Sigmoid colon (tissue), 7 donors: ENCODE data around the gene MTFMT. TPM values are rescaled to one million over a fixed set of nuclear protein-coding genes. Genes with fewer than 3 reads are reported as not detected.

Experiments used
- DNase-seq: peaks from one replicate; pipeline ENCODE4 v3.0.0-alpha.2; 2019
- H3K27ac ChIP-seq, 4 donors: fragments of 200-600 bp; sonication (generic); one replicate each; pipeline ENCODE4 v1.5.1; 2016 to 2019; ENCODE audit warnings: mild to moderate bottlenecking in 1 of 4
- H3K27me3 ChIP-seq, 3 donors: fragments of 200-600 bp; sonication (generic); one replicate each; pipeline ENCODE4 v1.5.1; 2019; ENCODE audit warnings: mild to moderate bottlenecking in 1 of 3
- H3K36me3 ChIP-seq, 4 donors: fragments of 200-600 bp; sonication (generic); one replicate each; pipeline ENCODE4 v1.5.1; 2016 to 2019
- H3K4me1 ChIP-seq, 4 donors: fragments of 200-600 bp; sonication (generic); one replicate each; pipeline ENCODE4 v1.5.1; 2017 to 2019
- H3K4me3 ChIP-seq, 4 donors: fragments of 200-600 bp; sonication (generic); one replicate each; pipeline ENCODE4 v1.5.1; 2017 to 2019; ENCODE audit warnings: mild to moderate bottlenecking in 2 of 4, moderate library complexity in 1 of 4
- H3K9me3 ChIP-seq, 4 donors: fragments of 200-600 bp in 3 of 4; sonication (generic) in 3 of 4; one replicate each; pipeline versions ENCODE4 v1.5.1 to v1.6.1; 2013 to 2019
- EP300 ChIP-seq, 4 donors: sonication (generic); formaldehyde crosslinking; IDR thresholded peaks; one replicate each; pipeline ENCODE4 v1.6.1; 2017; ENCODE audit warnings: antibody characterized with exemption in 4 of 4
- POLR2A ChIP-seq, 2 donors: fragments of 450-650 bp; IDR thresholded peaks; one replicate each; pipeline ENCODE4 v1.6.1; 2016; ENCODE audit warnings: antibody characterized with exemption in 2 of 2, mild to moderate bottlenecking in 2 of 2, moderate library complexity in 2 of 2
- POLR2AphosphoS5 ChIP-seq, 4 donors: sonication (generic); formaldehyde crosslinking; IDR thresholded peaks; one replicate each; pipeline ENCODE4 v1.6.1; 2017; ENCODE audit warnings: antibody characterized with exemption in 4 of 4
- WGBS, 2 donors: extraction: QIAGEN DNeasy Blood & Tissue Kit; methylation state at CpG; one replicate each; pipeline ENCODE4 v1.1.7; 2013; 5-methylcytosine and 5-hydroxymethylcytosine counted together
- intact Hi-C: fragments of 100-400 bp; cut with DNase I; formaldehyde crosslinking; loops from one replicate; pipeline ENCODE4 v1.15.1; 2023
- polyA plus RNA-seq, 3 donors: library from polyadenylated mRNA; stranded (reverse); fragments of 200-250 nt; gene quantifications; one replicate each; pipeline ENCODE4 v1.2.3, GENCODE V29; 2013
- total RNA-seq, 4 donors: library from RNA; depleted of rRNA; stranded (reverse); fragments of >200 nt; gene quantifications; one replicate each; pipeline ENCODE4 v1.1.0, GENCODE V29; 2016
- TF ChIP-seq, protein P1 (sequence below), 4 experiments: fragments of 450-650 bp in 3 of 4; fragments of 200-600 bp in 1 of 4; IDR thresholded peaks; one replicate each; pipeline ENCODE4 v1.5.1; 2016 to 2019; ENCODE audit warnings: antibody characterized with exemption in 4 of 4, mild to moderate bottlenecking in 3 of 4, moderate library complexity in 2 of 4
- donor health status: healthy with polysubstance abuse.
- donor health status: Bipolar disorder and iron deficiency.
- donor health status: healthy.

The MTFMT gene
- total and polyA plus RNA-seq, 7 donors: 10.7 to 43.6 (median 31.3) TPM

DNA sequence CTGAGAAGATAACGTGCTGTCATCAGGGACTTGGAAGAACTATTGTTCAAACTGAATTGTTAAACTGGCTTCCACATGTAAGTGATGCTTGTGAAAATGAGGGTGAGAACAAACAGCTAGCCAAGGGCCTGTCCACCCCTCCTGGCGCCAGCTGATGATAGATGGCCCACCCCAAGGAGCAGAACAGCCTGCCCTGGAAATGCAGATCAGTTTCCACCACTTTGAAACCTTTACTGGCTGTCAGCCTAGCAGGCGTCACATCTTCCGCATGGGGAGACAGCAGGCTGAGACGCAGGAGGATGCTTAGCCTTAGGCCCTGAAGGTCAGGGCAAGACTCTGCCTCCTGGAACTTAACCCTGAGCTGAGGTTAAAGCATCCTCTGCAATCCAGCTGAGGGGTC, 9.4 kb upstream of the MTFMT start:
- no peaks in the 10 kb centered on the region for H3K36me3 ChIP-seq
- intact Hi-C loops: no loop called here
- WGBS, 2 donors: 79 to 88% methylated on average over 5 of the region's 5 CpGs
- H3K4me1 ChIP-seq: peaks cover 0 to 13% (median 5%) of the 10 kb centered on the region in 4 donors
- H3K9me3 ChIP-seq: no peaks in the 10 kb centered on the region
- no peak overlapping the region for H3K4me3 ChIP-seq
- H3K27ac ChIP-seq: no peak overlapping the region
- DNase-seq: no peak
- no peak for TF ChIP-seq POLR2A (IDR thresholded peaks at IDR 0.05)
- TF ChIP-seq POLR2AphosphoS5 (IDR thresholded peaks at IDR 0.05): no peak
- TF ChIP-seq, protein P1, sequence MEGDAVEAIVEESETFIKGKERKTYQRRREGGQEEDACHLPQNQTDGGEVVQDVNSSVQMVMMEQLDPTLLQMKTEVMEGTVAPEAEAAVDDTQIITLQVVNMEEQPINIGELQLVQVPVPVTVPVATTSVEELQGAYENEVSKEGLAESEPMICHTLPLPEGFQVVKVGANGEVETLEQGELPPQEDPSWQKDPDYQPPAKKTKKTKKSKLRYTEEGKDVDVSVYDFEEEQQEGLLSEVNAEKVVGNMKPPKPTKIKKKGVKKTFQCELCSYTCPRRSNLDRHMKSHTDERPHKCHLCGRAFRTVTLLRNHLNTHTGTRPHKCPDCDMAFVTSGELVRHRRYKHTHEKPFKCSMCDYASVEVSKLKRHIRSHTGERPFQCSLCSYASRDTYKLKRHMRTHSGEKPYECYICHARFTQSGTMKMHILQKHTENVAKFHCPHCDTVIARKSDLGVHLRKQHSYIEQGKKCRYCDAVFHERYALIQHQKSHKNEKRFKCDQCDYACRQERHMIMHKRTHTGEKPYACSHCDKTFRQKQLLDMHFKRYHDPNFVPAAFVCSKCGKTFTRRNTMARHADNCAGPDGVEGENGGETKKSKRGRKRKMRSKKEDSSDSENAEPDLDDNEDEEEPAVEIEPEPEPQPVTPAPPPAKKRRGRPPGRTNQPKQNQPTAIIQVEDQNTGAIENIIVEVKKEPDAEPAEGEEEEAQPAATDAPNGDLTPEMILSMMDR (IDR thresholded peaks at IDR 0.05): no peak
- no peak for TF ChIP-seq EP300 (IDR thresholded peaks at IDR 0.05)
- H3K27me3 ChIP-seq: no peaks in the 10 kb centered on the region

DNA sequence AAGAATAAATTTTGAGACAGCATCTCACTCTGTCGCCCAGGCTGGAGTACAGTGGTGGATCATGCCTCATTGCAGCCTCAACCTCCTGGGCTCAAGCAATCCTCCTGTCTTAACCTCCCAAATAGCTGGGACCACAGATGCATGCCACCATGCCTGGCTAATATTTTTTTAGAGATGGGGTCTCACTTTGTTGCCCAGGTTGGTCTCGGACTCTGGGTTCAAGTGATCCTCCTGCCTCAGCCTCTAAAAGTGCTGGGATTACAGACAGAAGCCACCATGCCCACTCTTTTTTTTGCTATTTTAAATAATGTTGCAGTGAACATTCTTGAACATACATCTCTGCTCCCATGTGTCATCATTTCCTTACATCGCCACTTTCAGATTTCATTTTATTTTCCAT, 9.0 kb upstream of the MTFMT start:
- H3K27ac ChIP-seq: no peak overlapping the region
- 96% methylated on average over 3 of the region's 3 CpGs for WGBS, 2 donors
- no peak overlapping the region for H3K4me3 ChIP-seq

DNA sequence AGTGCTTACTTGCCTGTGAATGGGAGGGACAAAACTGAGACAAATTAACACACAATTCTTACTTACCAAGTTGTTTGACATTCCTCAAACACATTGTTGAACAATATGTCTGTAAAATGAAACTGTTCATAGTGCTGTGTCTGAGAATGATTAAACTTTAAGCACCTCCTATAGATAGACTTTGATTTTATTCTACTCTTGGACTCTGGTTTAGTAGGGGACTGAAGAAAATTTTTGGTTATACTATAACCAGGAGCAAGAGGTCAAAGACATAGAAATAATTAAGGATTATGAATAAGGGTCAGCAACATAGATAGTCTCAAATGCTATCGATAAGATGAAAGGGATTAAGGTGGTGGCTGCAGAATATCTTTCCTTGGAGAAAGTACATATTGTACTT, 7.9 kb upstream of the MTFMT start:
- H3K27ac ChIP-seq: no peak overlapping the region
- H3K4me1 ChIP-seq: peaks cover 0 to 12% (median 9%) of the 10 kb centered on the region in 4 donors
- intact Hi-C loops: no loop called here
- TF ChIP-seq POLR2AphosphoS5 (IDR thresholded peaks at IDR 0.05): no peak
- DNase-seq: no peak
- H3K9me3 ChIP-seq: no peaks in the 10 kb centered on the region
- H3K27me3 ChIP-seq: no peaks in the 10 kb centered on the region
- 23 to 71% methylated on average over 1 of the region's 1 CpG for WGBS, 2 donors
- no peaks in the 10 kb centered on the region for H3K36me3 ChIP-seq
- no peak overlapping the region for H3K4me3 ChIP-seq

More for the DNA sequence above, 9.0 kb upstream of the MTFMT start:
- peaks cover 0 to 16% (median 9%) of the 10 kb centered on the region in 4 donors for H3K4me1 ChIP-seq
- no peaks in the 10 kb centered on the region for H3K9me3 ChIP-seq
- no peaks in the 10 kb centered on the region for H3K36me3 ChIP-seq
- DNase-seq: no peak
- intact Hi-C loops: no loop called here
- H3K27me3 ChIP-seq: no peaks in the 10 kb centered on the region
- TF ChIP-seq EP300 (IDR thresholded peaks at IDR 0.05) (no peak), POLR2AphosphoS5 (IDR thresholded peaks at IDR 0.05) (no peak), POLR2A (IDR thresholded peaks at IDR 0.05) (no peak)
- TF ChIP-seq, protein P1 (IDR thresholded peaks at IDR 0.05): no peak

DNA sequence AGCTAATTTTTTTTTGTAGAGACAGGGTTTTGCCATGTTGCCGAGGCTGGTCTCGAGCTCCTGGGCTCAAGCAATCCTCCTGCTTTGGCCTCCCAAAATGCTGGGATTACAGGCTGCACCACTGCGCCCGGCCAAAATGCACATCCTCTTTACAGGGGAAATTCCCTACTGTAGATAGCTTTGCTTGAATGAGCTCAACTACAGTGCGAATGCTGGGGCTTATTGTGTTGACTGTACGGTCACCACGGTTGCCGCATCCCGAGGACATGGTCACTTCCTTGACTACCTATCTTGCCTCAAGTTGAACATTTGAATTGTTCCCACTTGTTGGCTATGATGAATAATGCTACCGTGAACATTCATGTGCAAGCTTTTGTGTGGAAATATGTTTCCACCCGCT, 5.3 kb upstream of the MTFMT start:
- TF ChIP-seq EP300 (IDR thresholded peaks at IDR 0.05) (no peak), POLR2AphosphoS5 (IDR thresholded peaks at IDR 0.05) (no peak), POLR2A (IDR thresholded peaks at IDR 0.05) (no peak)
- TF ChIP-seq, protein P1 (IDR thresholded peaks at IDR 0.05): no peak
- intact Hi-C loops: no loop called here
- Histone ChIP-seq H3K36me3 (no peaks in the 10 kb centered on the region), H3K27ac (no peak overlapping the region), H3K4me3 (no peak overlapping the region), H3K4me1 (peaks cover 0 to 12% (median 9%) of the 10 kb centered on the region in 4 donors), H3K9me3 (no peaks in the 10 kb centered on the region), H3K27me3 (no peaks in the 10 kb centered on the region)
- DNase-seq: no peak
- 91 to 92% methylated on average over 11 of the region's 11 CpGs for WGBS, 2 donors

DNA sequence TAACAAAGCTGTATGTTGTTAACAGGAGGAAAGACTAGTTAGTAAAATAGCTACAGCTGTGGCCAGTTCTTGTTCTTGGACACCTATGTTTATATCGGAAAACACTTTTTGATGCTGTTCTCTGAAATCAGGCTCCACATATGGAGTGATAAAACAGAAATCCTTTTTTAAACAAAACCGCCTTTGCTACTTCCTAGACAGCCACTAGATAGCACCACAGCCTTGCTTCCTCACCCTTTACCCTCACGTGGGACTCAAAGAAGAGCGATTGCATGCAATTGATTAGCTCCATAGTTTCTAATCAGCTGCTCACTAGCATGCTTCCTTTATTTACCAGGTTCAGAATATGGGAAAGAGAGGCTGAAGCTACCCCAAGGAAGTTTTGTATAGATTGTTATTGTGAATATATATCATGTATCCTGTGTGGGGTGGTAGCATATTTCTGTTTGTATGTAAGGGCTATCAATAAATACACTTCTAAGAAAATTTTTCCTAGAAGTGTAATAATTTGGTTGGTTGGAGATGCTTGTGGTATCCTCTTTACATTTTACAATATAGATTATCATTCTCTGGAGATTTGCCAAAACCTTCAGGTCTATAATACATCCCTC, 4.3 kb upstream of the MTFMT start:
- Histone ChIP-seq H3K27me3 (no peaks in the 10 kb centered on the region), H3K36me3 (no peaks in the 10 kb centered on the region), H3K9me3 (no peaks in the 10 kb centered on the region), H3K27ac (peak overlapping the region in 1 of 4 donors; percentile 15), H3K4me1 (peaks cover 0 to 15% (median 10%) of the 10 kb centered on the region in 4 donors), H3K4me3 (no peak overlapping the region)
- TF ChIP-seq, protein P1 (IDR thresholded peaks at IDR 0.05): peak in 3 of 4 experiments; percentile 18 to 43 (median 40)
- TF ChIP-seq POLR2AphosphoS5 (IDR thresholded peaks at IDR 0.05) (no peak), EP300 (IDR thresholded peaks at IDR 0.05) (no peak)
- intact Hi-C loops: loop anchor here (2.0 kb wide), 2 partner anchors 49 to 67 kb away; no protein-coding TSS in a partner anchor
- DNase-seq: no peak
- 3 to 9% methylated on average over 4 of the region's 4 CpGs for WGBS, 2 donors
